IMR-90 (cell line): ENCODE data around the gene KCNQ1. TPM values are rescaled to one million over a fixed set of nuclear protein-coding genes. Genes with fewer than 3 reads are reported as not detected.

ENCODE experiments used
- ATAC-seq: fragments of 200-7000 bp; cut with Tn5 transposase; 2 replicates; pipeline ENCODE4 v1.9.1; 2020; ENCODE audit warnings: low read depth, mild to moderate bottlenecking, moderate library complexity
- BruUV-seq: library from RNA; stranded (reverse); fragments of 400-500 nt; replicated peaks from 2 replicates; lab custom pipeline; 2021; lab: Mats Ljungman, UMichigan
- CTCF ChIA-PET: fragments of 300-600 bp; formaldehyde crosslinking; extraction: SDS; loops from one replicate; lab custom pipeline; 2021; ENCODE audit warnings: antibody characterized with exemption; lab: Yijun Ruan, JAX
- POLR2A ChIA-PET: fragments of 300-600 bp; sonication (Branson Sonifier 250); formaldehyde crosslinking; loops from one replicate; lab custom pipeline; 2022; ENCODE audit warnings: antibody characterized with exemption; ENCODE audit not compliant: unreplicated experiment; lab: Charles Lee
- DNase-seq: peaks from one replicate; pipeline ENCODE4 v3.0.0; 2013
- H2AFZ ChIP-seq: replicated peaks from 2 replicates; pipeline ENCODE3; 2013; ENCODE audit warnings: low read length, mild to moderate bottlenecking; ENCODE audit not compliant: poor library complexity
- H2AK5ac ChIP-seq: 2 replicates; pipeline ENCODE4 v1.6.1; 2013; ENCODE audit warnings: low read depth, low read length, inconsistent platforms
- H2AK9ac ChIP-seq: replicated peaks from 2 replicates; pipeline ENCODE3; 2013; ENCODE audit warnings: mild to moderate bottlenecking, low read depth, low read length, moderate library complexity; ENCODE audit not compliant: poor library complexity
- H2BK120ac ChIP-seq: 2 replicates; pipeline ENCODE4 v1.6.1; 2013; ENCODE audit warnings: low read depth, low read length, inconsistent platforms
- H2BK15ac ChIP-seq: 3 replicates; pipeline ENCODE4 v1.6.1; 2013; ENCODE audit warnings: low read depth, low read length, inconsistent platforms
- H2BK20ac ChIP-seq: 2 replicates; pipeline ENCODE4 v1.6.1; 2013; ENCODE audit warnings: low read depth, mild to moderate bottlenecking, inconsistent platforms, low read length, moderate library complexity
- H2BK5ac ChIP-seq: 2 replicates; pipeline ENCODE4 v1.6.1; 2013; ENCODE audit warnings: mild to moderate bottlenecking, low read depth, low read length, inconsistent platforms; ENCODE audit not compliant: poor library complexity, severe bottlenecking
- H3K14ac ChIP-seq: replicated peaks from 2 replicates; pipeline ENCODE4 v1.6.1; 2013; ENCODE audit warnings: low read depth, low read length, inconsistent platforms
- H3K18ac ChIP-seq: 2 replicates; pipeline ENCODE4 v1.6.1; 2013; ENCODE audit warnings: low read depth, low read length, control low read depth
- H3K23ac ChIP-seq: 2 replicates; pipeline ENCODE4 v1.6.1; 2013; ENCODE audit warnings: low read depth, low read length, inconsistent platforms
- H3K27ac ChIP-seq: 2 replicates; pipeline ENCODE4 v1.5.1; 2013; ENCODE audit warnings: mild to moderate bottlenecking, control low read depth, low read length; ENCODE audit not compliant: insufficient read depth
- H3K27me3 ChIP-seq: 2 replicates; pipeline ENCODE4 v1.6.1; 2013; ENCODE audit warnings: low read length; ENCODE audit not compliant: control insufficient read depth, insufficient read depth
- H3K36me3 ChIP-seq: 2 replicates; pipeline ENCODE4 v1.6.1; 2013; ENCODE audit warnings: low read length, mixed read lengths; ENCODE audit not compliant: control insufficient read depth, insufficient read depth
- H3K4ac ChIP-seq: 2 replicates; pipeline ENCODE4 v1.6.1; 2013; ENCODE audit warnings: low read depth, low read length, inconsistent platforms
- H3K4me1 ChIP-seq: 2 replicates; pipeline ENCODE4 v1.6.1; 2013; ENCODE audit warnings: low read length, mixed read lengths; ENCODE audit not compliant: control insufficient read depth, insufficient read depth
- H3K4me2 ChIP-seq: 2 replicates; pipeline ENCODE4 v1.6.1; 2013; ENCODE audit warnings: low read depth, mild to moderate bottlenecking, control low read depth, low read length, moderate library complexity
- H3K4me3 ChIP-seq: 2 replicates; pipeline ENCODE4 v1.5.1; 2013; ENCODE audit warnings: low read depth, mild to moderate bottlenecking, control low read depth, low read length, moderate library complexity; ENCODE audit not compliant: insufficient read depth
- H3K56ac ChIP-seq: 2 replicates; pipeline ENCODE4 v1.6.1; 2013; ENCODE audit warnings: low read length, inconsistent platforms; ENCODE audit not compliant: insufficient read depth; ENCODE audit errors: extremely low read depth
- H3K79me1 ChIP-seq, 2 experiments: 2 replicates each; pipeline ENCODE4 v1.6.1; 2013; ENCODE audit warnings: low read length in 2 of 2, inconsistent platforms in 1 of 2, low read depth in 1 of 2
- H3K9ac ChIP-seq: 2 replicates; pipeline ENCODE4 v1.6.1; 2013; ENCODE audit warnings: low read depth, low read length, control low read depth
- H3K9me1 ChIP-seq: 2 replicates; pipeline ENCODE4 v1.6.1; 2013; ENCODE audit warnings: low read length, inconsistent platforms; ENCODE audit not compliant: insufficient read depth
- H3K9me3 ChIP-seq: 2 replicates; pipeline ENCODE4 v1.6.1; 2013; ENCODE audit warnings: low read length; ENCODE audit not compliant: control insufficient read depth, insufficient read depth
- H4K20me1 ChIP-seq: 2 replicates; pipeline ENCODE4 v1.6.1; 2013; ENCODE audit warnings: low read length, inconsistent platforms; ENCODE audit not compliant: insufficient read depth
- H4K5ac ChIP-seq: 2 replicates; pipeline ENCODE4 v1.6.1; 2013; ENCODE audit warnings: mild to moderate bottlenecking, low read depth, low read length, control low read depth
- H4K8ac ChIP-seq, 2 experiments: 2 replicates each; pipeline ENCODE4 v1.6.1; 2013; ENCODE audit warnings: low read depth in 2 of 2, low read length in 2 of 2, control low read depth in 1 of 2, inconsistent platforms in 1 of 2
- H4K91ac ChIP-seq: 2 replicates; pipeline ENCODE4 v1.6.1; 2013; ENCODE audit warnings: low read depth, low read length, inconsistent platforms; ENCODE audit not compliant: insufficient read depth
- BHLHE40 ChIP-seq: fragments of 150-350 bp; IDR thresholded peaks from 2 replicates; pipeline ENCODE4 v1.6.1; 2016; ENCODE audit warnings: mild to moderate bottlenecking, low read depth, low read length
- CEBPB ChIP-seq: IDR thresholded peaks from 2 replicates; pipeline ENCODE4 v1.6.1; 2012; ENCODE audit warnings: low read depth, low read length, improper control_type of control experiment
- CHD1 ChIP-seq: IDR thresholded peaks from 2 replicates; pipeline ENCODE4 v1.6.1; 2012; ENCODE audit warnings: low read depth, low read length, improper control_type of control experiment
- CTCF ChIP-seq: conservative IDR thresholded peaks from 2 replicates; pipeline ENCODE4 v1.5.1; 2012; ENCODE audit warnings: mild to moderate bottlenecking, low read depth, low read length, improper control_type of control experiment
- ELK1 ChIP-seq: fragments of 150-350 bp; IDR thresholded peaks from 2 replicates; pipeline ENCODE4 v1.6.1; 2016; ENCODE audit warnings: low read depth, mild to moderate bottlenecking, low read length, moderate library complexity, borderline replicate concordance
- FOS ChIP-seq: fragments of 150-350 bp; IDR thresholded peaks from 2 replicates; pipeline ENCODE4 v1.6.1; 2016; ENCODE audit warnings: low read depth, low read length
- MAFK ChIP-seq: IDR thresholded peaks from 2 replicates; pipeline ENCODE4 v1.6.1; 2012; ENCODE audit warnings: low read depth, low read length, improper control_type of control experiment
- MAZ ChIP-seq: IDR thresholded peaks from 2 replicates; pipeline ENCODE4 v1.6.1; 2012; ENCODE audit warnings: low read depth, mild to moderate bottlenecking, low read length, improper control_type of control experiment, moderate library complexity, borderline replicate concordance
- NFE2L2 ChIP-seq: fragments of 150-350 bp; IDR thresholded peaks from 2 replicates; pipeline ENCODE4 v1.6.1; 2016; ENCODE audit warnings: low read depth, mild to moderate bottlenecking, low read length
- SMC3 ChIP-seq: fragments of 150-350 bp; IDR thresholded peaks from 2 replicates; pipeline ENCODE4 v1.6.1; 2016; ENCODE audit warnings: low read depth, mild to moderate bottlenecking, antibody characterized with exemption, low read length, moderate library complexity
- USF2 ChIP-seq: fragments of 150-350 bp; IDR thresholded peaks from 2 replicates; pipeline ENCODE4 v1.6.1; 2017; ENCODE audit warnings: mild to moderate bottlenecking, antibody characterized with exemption, low read length, low read depth
- WGBS, 2 experiments: methylation state at CpG; one replicate each; pipeline versions ENCODE4 v1.1.5 to v1.1.7; 2013; ENCODE audit warnings: missing lambda C conversion rate in 2 of 2; ENCODE audit not compliant: insufficient read length in 1 of 2; ENCODE audit errors: extremely low coverage in 2 of 2; 5-methylcytosine and 5-hydroxymethylcytosine counted together
- dilution Hi-C: fragments of 300-500 bp; cut with HindIII; formaldehyde crosslinking; loops from one replicate; pipeline ENCODE4 v1.14.3; 2018; ENCODE audit warnings: low sequenced_read_pairs; ENCODE audit not compliant: unreplicated experiment
- in situ Hi-C: fragments of 300-500 bp; cut with MboI; formaldehyde crosslinking; loops from 3 replicates; pipeline ENCODE4 v1.14.3; 2019; ENCODE audit warnings: low sequenced_read_pairs, inconsistent platforms, mixed read lengths
- intact Hi-C: fragments of 100-400 bp; cut with micrococcal nuclease; formaldehyde crosslinking; loops from 2 replicates; pipeline ENCODE4 v1.10.0; 2022
- polyA plus RNA-seq, 3 experiments: library from polyadenylated mRNA; depleted of rRNA; stranded (reverse); fragments of >200 nt; gene quantifications; 2 replicates each; pipeline ENCODE4 v1.2.3, GENCODE V29; 2012; ENCODE audit warnings: low replicate concordance in 1 of 3
- total RNA-seq: library from RNA; depleted of rRNA; stranded (reverse); fragments of >200 nt; gene quantifications from 2 replicates; pipeline ENCODE4 v1.2.3, GENCODE V29; 2012

KCNQ1 gene
- total and polyA plus RNA-seq, 2 of the 4 experiments (the other 2 are of a cell fraction): 0.07 TPM; not detected in 1

GRCh38 chr11:2732261-2732939 lies 287.6 kb downstream of the KCNQ1 start:
- TF ChIP-seq CEBPB: no peak
- no peak for TF ChIP-seq SMC3
- TF ChIP-seq FOS: no peak
- no peak for TF ChIP-seq NFE2L2
- no peak for TF ChIP-seq BHLHE40
- no peak for TF ChIP-seq MAZ
- TF ChIP-seq CHD1: no peak
- TF ChIP-seq ELK1: no peak
- TF ChIP-seq CTCF: no peak
- no peak for TF ChIP-seq USF2
- no peak for TF ChIP-seq MAFK
- H4K8ac ChIP-seq: no peak overlapping the region
- ChIA-PET POLR2A (no interaction called here), CTCF (no interaction called here)
- no peak overlapping the region for H2BK15ac ChIP-seq
- in situ Hi-C loops (no loop called here), intact Hi-C loops (no loop called here), dilution Hi-C loops (no loop called here)
- ATAC-seq: no peak
- H3K4ac ChIP-seq: no peak overlapping the region
- no peak overlapping the region for H3K14ac ChIP-seq
- H2AK5ac ChIP-seq: no peak overlapping the region
- no peak overlapping the region for H3K4me2 ChIP-seq
- peaks cover 2% of the 10 kb centered on the region; the same call in 1 of the 2 replicates for H3K9me3 ChIP-seq
- H3K27ac ChIP-seq: no peak overlapping the region
- no peak for DNase-seq
- H3K23ac ChIP-seq: no peak overlapping the region
- WGBS, 2 experiments: 91% methylated on average over 23 of the region's 32 CpGs; no CpG with 5 or more reads in 1 of the 2 experiments
- H2AFZ ChIP-seq: no peak overlapping the region
- H3K27me3 ChIP-seq: peaks cover 11% of the 10 kb centered on the region; the same call in 1 of the 2 replicates
- no peak overlapping the region for H3K4me3 ChIP-seq
- no TSS peak for BruUV-seq
- no peak overlapping the region for H3K18ac ChIP-seq
- H3K79me1 ChIP-seq: no peaks in the 10 kb centered on the region
- no peak overlapping the region for H2BK5ac ChIP-seq
- no peak overlapping the region for H2BK20ac ChIP-seq
- H2BK120ac ChIP-seq: no peak overlapping the region
- H3K4me1 ChIP-seq: no peaks in the 10 kb centered on the region; the same call in 1 of the 2 replicates
- no peak overlapping the region for H3K56ac ChIP-seq
- no peaks in the 10 kb centered on the region for H3K9me1 ChIP-seq
- no peak overlapping the region for H4K5ac ChIP-seq
- no peak overlapping the region for H2AK9ac ChIP-seq
- H3K36me3 ChIP-seq: no peaks in the 10 kb centered on the region
- H4K91ac ChIP-seq: no peak overlapping the region
- H4K20me1 ChIP-seq: no peaks in the 10 kb centered on the region; the same call in 1 of the 2 replicates
- H3K9ac ChIP-seq: no peak overlapping the region
